Activated naive CD4-positive, alpha-beta T cell (primary cell): ENCODE data around the gene VSTM4.

Experiments used
- DNase-seq, 4 experiments: peaks; one replicate each; lab custom pipeline; 2025; lab: John Stamatoyannopoulos, UW

The VSTM4 gene

DNA sequence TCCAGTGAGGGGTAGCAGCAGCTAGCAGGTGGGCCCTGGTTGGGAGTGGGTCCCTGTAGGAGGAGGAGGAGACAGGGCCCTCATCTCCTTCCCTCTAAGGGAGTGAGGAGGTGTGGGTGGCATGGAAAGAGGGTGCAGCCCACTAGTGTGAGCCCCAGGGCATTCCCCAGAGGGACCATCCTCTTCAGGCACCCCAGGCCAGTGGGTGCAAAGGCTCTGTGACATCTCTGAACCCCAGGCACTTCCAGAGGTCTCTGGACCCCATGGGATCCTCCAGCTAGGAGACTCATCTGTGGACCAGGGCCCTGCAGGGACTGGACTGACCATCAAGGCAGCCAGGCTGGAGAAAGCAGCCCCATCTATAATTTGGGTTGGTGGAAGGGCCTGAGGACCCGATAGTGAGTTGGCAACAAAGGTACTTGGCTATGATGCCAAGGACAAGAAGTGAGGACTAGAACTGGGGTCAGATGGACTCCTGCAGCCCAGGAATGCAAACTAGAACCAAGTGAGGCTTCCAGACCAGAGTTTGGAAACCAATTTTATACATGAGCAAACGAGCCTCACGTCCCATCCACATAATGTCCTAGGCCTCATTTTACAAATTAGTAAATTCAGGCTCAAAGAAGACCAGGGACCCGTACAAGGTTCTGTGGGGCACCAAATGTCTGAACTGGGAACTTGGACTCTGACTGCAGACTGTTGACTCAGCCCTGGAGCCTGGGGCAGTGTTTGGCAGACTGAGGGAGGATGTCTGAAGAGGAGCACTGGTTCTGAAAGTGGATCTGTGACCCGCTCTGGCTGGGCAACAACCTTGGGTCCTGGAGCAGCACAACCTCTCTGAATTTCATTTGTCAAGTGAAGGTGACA, 1.4 kb upstream of the VSTM4 start:
- DNase-seq, result no peak

DNA sequence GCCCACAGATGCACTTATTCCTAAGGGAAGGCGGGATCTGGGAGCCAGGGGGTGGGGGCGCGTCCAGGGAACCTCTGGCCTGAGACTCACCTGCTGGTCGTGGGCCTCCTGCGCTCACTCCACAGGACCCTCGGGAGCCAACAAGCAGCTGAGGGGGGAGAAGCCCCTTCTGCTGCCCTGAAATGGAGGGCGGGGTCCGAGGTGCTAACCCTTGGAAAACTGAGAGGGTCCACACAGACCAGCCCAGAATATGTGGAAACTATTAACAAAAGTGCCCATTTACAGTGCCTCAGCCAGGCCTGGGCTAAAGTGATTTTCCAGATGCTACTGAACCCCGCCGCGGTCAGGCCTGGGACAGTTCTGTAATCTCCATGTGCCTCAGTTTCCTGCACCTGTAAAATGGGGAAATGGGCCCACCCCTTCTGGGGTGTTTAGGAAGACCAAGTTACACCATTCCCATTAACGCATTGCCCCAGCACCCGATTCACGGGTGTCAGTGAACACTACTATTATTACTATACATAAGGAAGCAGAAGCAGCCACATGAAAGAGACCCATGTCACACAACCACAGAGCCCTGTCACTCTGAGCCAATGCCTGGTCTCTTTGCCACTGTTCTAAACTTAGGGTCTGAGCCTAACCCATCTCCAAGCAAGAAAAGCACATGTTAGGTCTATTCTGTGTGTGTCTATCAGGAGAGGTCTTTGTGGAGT, 630 bp upstream of the VSTM4 start:
- DNase-seq, result no peak

DNA sequence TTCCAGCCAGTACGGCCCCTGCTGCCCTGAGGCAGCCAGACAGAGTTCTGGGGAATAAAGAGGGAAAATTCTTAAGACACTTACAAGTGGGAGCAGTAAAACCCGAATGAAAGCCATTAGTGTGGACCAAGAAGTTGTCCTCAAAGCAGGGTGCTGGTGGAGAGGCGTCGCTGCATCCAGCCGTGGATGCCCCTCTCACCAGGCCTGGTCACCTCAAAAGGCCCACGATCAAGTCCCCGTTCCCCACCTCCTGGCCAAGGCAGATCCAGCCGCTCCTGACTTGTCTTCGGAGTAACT, 656 bp downstream of the VSTM4 start:
- no peak for DNase-seq

DNA sequence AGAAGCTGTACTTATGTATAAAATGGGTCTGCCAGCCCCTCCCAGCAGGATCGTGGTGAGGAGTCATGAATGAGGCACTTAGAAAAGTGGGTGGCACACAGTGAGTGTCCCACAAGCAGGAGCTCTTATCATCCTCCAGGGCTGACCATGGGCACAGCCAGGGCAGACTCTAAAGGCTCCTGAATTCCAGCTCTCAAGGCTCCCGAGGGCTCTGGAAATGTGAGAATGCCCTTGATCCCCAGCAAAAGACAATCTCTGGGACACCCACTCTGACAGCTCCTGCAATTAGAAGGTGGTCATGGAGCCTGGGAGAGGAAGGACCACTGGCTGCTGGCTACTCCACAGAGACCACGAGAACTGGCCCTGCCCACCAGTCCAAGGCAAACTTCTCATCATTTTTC, 1.6 kb downstream of the VSTM4 start:
- no peak for DNase-seq

DNA sequence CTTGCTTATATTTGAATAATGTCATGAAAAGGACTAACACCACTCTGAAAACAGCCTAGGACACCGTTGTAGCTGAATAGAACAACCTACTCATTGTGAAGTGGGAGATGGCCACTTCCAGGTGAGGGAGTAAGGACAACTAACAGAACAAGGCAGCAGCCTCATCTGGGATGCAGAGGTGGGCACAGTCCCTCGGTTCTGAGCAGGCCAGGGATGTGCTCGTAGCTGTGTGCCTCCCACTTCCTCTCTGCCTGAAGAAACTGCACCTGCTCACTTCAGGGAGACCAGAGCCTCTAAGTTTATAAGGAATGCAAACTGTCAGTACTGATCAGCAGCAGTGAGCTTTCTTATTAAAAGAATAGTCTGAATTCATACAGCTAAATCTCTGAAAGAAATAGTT, 2.5 kb downstream of the VSTM4 start:
- DNase-seq, result no peak

DNA sequence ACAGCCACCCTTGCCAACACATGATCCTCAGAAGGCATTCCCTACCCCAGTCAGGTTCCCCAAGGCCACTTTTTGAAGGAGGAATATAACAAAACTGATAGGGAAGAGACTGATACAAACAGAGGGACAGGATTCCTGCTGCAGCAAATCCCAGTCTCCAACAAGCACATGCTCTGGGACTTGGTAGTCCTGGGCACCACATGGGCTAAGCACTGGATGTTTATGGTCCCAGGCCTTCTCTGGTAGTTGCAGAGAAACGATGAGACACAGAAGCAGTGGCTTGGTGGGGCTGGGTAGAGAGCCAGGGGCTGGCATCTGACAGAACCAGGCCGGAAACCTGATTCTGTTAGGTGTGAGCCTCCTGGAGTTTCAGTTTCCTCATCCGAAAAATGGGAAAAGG, 3.2 kb downstream of the VSTM4 start:
- DNase-seq, result no peak

DNA sequence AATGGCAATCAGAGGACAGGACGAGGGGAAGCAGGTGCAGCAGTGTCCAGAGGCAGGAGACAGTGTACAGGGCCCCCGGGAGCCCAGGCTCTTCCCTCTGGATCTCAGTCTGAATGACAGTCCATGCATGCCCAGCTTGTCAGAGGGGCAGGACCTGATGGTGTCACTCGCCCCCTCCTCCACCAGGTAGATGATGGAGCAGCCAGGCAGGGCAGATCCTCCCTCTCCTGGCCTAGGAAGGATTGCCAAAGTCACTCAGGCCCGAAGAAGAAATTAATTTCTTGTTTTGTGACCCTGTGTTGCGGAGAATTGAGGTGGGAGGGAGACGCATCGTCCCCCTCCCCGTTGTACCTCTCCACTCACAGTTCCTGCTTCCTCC, 4.0 kb downstream of the VSTM4 start:
- DNase-seq, result no peak

DNA sequence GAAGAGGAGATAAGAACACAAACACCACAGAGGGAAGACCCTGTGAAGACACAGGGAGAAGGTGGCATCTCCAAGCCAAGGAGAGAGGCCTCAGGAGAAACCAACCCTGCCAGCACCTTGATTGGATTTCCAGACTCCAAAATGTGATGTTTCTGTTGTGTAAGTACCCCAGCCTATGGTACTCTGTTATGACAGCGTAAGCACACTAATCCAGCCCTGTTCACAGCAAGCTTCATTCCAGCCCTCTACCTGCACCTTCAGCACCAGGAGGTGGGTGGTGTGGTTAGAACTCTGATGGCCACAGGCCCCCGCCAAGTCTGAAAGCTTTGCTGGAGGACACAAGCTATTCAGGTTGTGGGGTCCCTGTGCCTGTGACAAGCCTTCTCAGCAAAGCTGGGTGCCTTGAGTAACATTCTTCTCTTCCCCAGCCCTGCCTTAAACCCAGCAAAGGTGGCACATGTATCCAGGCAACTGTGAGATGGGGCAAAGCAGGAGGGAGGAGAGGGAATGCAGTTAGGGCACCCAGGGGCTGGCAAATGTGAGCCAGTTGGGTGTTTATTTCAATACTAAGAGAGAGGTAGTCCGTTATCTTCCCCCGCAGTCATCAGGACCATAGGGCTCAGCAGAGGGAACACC, 4.5 kb downstream of the VSTM4 start:
- no peak for DNase-seq

DNA sequence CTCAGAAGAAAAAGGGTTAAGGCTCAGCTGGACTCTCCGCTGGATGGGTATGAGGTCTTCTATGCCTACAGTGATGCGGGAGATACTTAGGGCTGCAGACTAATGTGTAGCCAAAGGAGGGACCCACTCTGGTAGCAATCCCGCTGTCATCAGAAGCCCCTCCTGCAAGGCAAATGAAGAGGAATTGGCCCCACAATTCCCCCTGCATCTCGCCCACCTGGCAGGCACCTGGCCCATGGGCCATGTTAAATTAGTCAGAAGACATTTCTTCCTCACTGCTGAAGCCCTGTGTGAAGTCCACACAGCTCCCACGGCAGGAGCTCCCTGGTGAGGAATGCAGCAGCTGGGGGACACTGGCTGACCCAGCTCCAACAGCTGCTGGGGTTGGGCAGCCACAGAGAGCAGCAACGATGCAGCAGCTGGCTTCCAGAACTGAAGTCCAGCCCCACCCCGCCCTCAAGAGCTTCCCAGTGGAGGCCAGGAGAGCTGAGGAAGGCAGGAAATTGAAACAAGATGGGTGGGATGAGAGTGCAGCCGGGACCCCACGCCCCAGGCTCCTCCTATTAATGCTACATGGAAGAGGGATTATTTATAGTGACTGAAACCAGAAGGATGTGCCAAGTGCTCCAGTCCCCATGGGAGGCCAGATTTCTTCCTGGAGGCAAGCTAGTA, 5.5 kb downstream of the VSTM4 start:
- no peak for DNase-seq

DNA sequence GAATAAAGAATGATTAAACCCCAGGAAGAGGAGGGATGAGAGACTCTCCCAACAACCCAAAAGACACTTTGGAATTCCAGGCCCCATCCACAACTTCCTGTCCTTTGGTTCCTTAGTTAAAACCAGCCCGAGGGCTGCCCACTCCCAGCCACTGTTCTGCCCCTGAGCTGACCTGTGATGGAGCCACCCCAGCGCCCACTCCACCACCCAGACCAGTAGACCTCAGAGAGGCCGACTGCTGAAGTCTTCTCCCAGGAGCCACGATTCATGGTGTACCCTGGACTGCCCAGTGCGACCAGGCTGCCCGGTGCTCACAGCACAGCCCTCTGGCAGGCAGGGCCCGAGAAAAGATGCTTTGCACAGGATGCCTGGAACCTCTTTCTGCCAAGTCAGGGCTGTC, 6.7 kb downstream of the VSTM4 start:
- DNase-seq, result no peak

DNA sequence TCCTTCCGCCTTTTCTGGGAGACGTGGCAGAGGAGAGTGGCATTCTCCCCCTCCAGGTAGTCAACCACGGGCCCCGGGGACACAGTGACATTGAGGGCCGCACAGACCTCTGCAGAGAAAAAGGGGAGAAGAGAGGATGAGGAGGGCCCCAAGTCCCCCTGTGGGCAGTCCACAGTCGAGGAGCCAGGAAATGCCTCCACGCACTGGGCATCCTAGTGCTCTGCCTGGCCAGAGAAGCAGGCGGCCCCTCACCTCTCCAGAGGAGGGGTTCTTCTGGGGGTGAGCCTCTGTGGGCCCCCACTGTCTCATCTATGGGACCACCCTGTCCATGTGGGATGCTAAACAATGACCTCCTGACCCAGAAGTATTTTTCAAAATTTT, 7.4 kb downstream of the VSTM4 start:
- no peak for DNase-seq

DNA sequence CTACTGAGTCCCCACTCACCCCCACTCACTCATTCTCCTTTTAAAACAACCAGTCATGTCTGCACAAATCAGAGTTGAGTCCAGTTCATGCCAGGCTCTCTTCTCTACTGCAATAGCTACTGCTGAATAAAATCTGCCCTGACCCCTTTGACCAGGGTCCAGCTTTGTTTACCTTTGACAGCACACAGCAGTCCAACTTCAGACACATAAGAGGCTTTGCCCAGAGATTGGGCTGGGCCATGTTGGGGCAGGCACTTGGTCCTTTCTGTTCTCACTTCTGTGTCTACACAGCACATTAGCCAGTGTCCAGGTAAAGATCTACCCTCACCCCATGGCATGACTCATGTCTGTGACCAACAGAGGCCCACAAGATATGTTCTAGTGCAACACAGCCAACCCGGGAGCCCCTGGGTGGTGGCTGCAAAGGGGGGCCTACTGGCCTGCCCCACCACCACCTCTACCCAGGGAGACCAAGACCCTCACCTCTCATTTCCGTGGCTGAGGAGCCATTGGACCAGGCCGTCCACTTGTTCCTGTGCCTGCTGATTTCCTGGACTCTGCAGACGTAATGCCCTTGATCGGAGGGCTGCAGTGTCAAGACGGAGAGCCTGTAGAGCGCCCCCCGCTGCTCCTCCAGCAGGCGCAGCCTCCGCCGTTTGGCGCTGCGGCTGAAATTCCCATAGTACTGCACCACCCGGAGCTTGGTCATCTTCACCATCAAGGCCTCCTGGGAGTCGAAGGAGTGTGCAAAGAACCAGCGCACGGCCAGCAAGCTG, 8.0 kb downstream of the VSTM4 start:
- DNase-seq, result no peak

DNA sequence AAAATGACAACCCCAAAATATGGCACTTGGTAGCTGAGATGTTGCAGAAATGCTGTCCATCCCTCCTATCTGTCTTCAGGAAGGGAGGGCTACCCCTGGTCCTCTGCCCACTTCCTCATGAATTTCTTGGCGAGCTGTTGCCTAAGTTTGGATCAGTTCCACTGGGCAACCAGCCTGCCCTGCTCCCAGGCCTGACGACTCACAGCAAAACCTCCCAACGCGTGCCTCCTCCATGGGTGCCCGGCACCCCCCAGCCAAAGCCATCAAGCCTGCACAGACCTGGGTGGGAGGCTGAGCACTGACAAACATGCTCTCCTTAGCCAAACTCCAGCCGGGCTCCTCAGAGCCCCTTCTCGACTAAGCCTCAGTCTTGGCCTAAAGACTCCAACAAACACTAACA, 8.9 kb downstream of the VSTM4 start:
- no peak for DNase-seq

DNA sequence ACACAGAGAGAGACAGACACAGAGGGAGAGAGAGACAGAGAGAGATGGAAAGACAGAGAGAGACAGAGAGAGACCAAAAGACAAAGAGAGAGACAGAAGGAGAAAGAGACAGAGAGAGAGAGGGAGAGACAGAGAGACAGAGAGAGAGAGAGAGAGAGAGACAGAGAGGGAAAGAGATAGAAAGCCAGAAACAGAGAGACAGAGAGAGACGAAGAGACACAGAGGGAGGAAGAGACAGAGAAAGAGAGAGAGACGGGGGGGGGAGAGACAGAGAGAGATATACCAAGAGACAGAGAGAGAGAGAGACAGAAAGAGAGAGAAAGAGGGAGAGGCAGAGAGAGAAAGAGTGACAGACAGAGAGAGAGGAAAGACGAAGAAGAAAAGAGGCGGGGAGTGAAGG, 10.2 kb downstream of the VSTM4 start:
- no peak for DNase-seq

DNA sequence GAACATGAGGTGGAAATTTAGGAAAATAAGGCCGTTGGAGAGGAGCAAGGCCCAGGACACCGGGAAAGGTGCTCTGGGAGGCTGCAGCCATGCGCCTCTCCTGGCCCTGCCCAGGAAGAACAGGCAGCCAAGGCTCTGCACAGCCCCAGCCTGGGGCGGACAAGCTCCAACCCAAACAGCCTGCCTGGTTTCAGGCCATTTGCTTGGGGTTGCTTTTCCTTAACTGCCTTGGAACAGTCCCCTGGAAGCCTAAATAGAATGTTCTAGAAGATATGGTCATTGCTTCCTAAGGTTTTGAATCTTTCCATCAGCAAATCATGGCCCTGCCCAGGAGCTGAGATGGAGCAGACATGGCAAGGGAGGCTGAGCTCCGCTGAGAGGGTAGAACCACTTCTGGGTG, 11.0 kb downstream of the VSTM4 start:
- DNase-seq, result no peak

DNA sequence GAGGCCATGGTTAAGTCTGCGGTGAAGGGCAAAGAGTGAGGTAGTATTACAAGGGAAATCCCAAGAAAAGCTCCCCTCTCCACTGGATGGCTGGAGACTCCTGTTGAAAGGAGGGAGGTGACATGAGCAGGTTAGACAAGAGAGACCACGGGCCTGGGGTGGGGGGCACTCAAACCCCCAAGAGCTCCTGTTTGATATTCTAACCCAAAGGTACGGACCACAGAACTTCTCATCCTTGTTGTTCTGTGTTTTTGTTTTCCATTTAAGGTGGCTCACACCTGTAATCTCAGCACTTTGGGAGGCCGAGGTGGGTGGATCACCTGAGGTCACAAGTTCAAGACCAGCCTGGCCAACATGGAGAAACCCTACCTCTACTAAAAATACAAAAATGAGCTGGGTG, 11.6 kb downstream of the VSTM4 start:
- no peak for DNase-seq

DNA sequence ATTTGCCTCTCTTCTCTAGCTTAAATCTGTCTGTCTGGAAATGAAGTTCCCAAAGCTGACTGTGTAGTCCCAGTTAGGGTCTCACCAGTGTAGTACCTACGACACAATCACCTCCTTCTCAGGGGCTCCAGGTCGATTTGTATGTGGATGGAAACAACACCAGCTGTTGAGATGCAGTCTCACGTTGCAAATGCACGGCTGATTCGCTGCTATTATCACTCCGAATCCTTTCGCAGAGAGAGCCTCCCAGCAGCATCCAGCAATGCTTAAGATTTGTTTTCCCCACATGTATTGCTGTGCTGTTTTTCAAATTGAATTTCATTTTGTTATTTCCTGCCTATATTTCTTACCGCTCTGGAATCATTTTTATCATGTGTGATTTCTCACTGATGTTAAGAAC, 16.3 kb downstream of the VSTM4 start:
- no peak for DNase-seq

DNA sequence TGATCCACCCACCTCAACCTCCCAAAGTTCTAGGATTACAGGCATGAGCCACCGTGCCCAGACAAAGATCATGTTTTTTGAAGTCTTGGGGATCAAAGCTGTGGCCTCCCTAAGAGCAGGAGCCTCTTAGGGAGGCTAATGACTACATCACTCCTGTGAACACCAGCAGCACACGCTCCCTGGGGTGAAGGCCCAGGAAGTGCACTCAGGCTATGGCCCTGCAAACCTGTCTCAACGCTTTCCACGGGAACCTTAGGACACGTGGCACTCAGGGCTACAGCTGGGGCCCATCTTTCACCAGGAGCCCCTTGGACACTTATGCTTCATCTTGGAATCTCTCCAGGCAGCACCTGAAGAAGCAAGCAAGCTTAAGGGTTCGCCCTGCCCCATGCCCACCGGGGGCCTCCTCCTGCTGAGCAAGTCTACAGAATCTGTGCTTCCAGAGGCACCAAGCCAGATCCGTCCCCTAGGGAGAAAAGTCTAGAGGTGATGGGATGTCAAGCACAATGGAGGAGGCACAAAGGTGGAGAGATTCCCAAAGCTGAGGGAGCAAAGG, 18.4 kb downstream of the VSTM4 start:
- no peak for DNase-seq

DNA sequence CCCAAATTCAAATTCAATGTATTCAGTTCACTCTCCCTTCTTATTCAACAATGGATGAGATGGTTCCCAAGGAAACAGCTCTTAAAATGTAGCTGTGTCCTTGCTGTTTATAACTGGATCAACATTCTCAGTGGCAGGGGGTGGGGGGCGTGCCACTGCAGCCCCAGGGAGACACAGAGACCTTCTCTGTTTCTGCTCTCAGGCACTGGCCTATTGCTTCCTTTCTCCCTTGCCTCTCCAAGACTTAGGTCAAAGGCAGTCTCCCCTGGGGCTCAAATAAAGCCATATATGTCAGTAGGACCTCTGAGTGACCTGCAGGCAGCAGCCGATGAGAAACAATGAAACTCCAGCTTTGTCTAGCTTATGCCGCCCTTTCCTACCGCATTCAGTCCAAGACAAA, 20.7 kb downstream of the VSTM4 start:
- DNase-seq, result no peak

DNA sequence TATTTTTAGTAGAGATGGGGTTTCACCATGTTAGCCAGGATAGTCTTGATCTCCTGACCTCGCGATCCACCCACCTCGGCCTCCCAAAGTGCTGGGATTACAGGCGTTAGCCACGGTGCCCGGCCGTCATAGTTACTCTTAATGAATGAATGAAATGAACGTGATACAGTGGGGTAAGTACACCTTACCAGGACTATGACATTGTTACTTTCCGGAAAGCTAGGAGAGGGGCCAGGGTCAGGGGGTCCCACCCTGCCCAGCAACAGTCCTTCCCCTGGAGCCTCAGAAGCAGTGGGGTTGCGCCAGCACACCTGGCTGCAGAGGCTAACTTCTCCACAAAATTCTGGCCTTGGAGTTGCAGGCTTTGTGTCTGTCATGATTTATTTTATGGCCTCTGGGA, 21.4 kb downstream of the VSTM4 start:
- no peak for DNase-seq

DNA sequence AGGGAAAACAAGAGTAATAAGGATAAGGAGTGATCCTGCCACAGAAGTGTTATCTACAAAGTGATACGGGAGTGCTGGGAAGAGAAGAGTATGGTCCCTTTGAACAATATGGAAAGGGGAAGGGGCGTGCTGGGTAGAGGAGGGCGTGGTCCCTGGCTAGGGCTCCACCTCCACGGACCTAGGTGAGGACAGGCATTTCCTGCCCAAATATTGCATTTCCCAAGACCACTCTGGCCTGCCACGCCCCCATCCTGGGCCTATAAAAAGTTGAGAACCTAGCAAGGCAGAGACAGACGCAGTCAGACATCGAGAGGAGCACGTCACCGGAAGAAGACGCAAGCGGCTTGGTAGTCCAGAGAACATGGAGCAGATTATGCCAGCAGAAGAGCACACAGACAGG, 22.8 kb downstream of the VSTM4 start:
- no peak for DNase-seq
